Stimulated activated CD4-positive, alpha-beta T cell treated with anti-CD3 and anti-CD28 coated beads, Interleukin-15, amount 100 ng/mL, for 1 hour (primary cell): ENCODE measurements around the gene QKI.
"Not testable (repeated sequence)": the region's sequence is repeated elsewhere in the genome, so short reads cannot be mapped to it uniquely, and the experiment has no call there.

Experiments
- DNase-seq, 2 donors: peaks; one replicate each; pipeline ENCODE4 v3.0.0-alpha.2; 2020; ENCODE audit warnings: low read depth in 1 of 2, low spot score in 1 of 2

Gene QKI

DNA sequence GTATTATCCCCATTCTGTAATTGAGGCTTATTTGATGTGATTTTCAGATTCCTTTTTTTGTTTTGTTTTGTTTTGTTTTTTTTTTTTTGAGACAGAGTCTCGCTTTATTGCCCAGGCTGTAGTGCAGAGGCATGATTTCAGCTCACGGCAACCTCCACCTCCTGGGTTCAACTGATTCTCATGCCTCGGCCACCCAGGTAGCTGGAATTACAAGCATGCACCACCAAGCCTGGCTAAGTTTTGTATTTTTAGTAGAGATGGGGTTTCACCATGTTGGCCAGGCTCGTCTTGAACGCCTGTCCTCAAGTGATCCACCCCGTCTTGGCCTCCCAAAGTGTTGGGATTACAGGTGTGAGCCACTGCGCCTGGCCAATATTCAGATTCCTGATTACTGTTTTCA is 62.4 kb downstream of the QKI start:
- not testable (repeated sequence) for DNase-seq

DNA sequence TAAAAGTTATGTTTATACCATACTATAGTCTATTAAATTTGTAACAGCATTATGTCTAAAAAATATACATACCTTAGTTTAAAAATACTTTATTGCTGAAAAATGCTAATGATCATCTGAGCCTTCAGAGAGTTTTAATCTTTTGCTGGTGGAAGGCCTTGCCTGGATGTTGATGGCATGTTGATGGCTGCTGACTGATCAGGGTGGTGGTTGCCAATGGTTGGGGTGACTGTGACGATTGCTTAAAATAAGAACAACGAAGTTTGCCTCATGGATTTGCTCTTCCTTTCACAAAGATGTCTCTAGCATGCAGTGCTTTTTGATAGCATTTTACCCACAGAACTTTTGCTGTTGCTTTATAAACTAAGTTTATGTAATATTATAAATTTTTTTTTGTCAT is 68.6 kb downstream of the QKI start:
- DNase-seq, result no peak

DNA sequence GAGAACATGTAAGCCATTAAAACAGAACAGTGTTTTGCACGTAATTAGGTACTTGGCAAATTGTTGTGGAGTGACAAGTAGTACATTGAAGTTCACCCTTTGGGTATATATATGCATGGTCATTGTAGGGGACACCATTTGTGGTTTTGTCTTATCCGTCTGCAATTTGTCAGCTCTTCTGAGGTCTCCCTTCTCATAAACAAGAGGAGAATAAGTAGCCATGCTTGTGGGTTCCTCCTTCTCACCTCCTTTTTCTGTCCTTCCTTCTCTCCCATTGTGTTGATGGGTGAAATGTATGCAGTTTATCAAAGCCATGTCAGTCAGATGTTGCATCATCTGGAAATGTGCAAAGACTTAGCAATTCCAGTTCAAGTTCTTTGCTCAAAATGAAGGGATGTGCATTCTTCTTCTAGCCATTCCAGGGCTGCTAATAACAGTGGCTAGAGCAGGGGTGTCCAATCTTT is 70.9 kb downstream of the QKI start:
- DNase-seq, result no peak

DNA sequence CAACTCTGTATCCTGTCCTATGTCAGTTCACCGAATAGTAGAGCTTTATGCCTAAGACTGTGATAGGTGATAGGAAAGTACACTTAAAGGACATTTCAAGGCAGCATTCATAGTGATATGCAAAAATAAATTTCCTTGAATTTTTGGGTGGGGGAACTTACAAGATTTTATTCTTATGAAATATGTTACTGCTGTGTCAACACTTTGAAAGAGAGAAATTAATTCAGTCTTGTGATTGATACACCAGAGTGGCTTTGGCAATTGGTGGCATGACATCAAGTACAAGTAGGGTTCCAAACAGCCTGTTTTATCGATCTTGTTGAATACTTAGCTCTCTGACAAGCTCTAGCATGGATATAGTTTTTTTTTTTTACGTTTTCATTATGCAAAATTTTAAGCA is 72.3 kb downstream of the QKI start:
- DNase-seq, result no peak

DNA sequence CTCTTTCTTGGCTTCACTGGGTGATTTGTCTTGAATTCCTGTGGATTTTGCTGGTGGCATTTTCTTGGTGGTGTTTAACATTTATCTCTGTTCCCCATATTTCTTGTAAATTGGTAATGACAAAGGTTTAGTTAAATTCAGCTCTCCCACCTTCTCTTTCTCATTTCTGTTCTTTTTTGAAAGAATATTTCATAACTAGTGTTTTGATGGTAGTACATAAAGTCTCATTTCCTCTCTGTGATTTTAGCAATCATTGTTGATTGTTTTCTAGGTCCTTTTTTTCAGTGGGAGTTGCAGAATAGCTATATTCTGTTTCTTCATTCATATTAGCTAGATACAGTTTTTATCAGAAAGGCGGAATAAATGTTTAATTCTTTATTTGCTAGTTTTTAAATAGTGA is 73.1 kb downstream of the QKI start:
- DNase-seq, result no peak

DNA sequence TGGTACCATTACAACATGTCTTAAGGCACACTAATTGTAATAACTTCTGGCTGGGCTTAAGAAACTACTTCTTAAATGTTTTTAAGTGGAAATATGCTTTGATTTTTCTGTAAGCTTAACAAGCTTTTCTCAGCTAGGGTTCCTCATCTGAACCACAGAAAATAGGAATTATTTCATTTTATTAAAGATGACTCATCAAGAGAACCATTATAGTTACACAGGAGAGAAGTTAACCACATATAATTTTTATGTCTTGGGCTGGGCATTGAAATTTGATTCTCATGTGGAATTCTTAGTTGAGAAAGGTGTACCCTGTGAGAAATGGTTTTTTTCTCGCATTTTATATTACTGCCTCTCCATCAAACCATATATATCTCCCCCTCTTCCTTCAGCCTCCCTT is 75.1 kb downstream of the QKI start:
- no peak for DNase-seq

DNA sequence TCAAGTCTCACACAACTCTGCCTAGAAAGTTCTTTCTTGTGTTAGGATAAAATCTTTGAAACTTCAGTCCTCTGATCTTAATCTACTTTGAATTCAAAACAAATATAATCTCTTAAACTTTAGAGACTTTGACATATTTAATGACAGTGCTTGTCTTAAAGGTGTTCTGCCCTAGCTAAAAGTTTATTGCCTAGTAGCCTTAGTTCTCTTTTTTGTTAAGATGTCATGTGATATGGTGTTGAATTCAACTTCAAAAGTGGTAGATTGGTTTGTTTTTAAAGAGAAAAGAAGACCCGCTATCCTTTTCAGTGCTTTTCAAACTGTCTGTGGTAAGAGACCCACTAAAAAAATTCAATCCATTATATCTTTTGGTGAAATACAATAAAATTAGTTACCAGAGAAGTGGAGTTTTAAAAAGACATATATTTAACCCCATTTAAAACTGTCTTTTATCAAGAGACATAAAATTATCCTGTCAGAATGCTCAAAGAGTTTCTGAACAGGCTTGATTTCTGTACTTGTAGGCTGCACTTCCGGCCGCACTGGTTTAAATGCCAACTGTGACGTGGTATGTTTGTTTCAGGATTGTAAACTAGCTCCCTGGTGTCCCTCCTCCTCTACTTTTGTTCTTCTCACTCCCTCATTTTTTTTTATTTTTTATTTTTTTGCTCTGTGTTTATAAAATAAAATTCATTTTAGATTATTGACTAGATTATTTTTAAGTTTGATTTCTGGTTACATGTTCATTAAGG is 76.5 kb downstream of the QKI start:
- DNase-seq, result no peak

DNA sequence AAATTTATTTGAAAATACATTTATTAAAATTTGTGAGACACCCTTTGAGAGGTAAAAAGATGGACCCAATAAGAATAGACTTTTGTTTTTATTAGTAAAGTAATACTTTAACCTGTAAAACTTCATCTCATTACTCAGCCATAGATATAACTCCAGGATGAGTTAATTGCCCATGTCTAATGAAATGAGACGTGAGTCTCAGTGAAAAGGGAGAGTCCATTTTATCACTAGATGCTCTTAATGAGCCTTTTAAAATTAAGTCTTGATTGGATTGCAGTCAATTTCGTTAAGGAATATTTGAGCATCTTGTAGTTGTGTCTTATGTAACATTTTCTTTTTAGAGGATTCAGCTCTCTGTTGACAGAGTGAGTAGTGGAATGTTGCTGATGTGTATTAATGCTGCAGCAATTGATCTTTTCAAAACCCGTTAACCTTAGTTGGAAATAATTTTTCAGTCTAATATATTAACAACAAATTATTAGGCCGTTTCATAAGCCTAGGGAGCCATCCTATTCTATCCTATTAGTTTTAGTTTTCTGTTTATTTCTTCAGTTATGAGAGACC is 77.3 kb downstream of the QKI start:
- no peak for DNase-seq

DNA sequence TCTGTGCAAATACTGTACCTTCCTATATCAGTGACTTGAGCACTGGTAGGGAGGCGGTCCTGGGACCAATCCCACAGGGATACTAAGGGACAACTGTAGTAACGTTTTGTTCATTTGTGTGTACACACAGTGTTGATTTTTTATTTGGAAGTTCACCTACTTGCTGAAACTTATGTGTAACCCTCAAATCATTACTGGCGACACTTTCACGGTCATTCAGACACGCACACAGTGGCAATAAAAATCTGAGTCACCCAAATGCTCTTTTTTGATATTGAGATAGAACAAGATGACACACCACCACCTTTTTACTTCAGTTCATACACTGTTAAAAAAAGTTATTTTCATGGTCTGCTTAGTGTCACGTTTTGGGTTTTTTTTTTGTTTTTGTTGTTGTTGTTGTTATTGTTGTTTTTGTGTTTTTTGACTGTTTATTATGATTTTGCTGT is 79.8 kb downstream of the QKI start:
- DNase-seq, result no peak

DNA sequence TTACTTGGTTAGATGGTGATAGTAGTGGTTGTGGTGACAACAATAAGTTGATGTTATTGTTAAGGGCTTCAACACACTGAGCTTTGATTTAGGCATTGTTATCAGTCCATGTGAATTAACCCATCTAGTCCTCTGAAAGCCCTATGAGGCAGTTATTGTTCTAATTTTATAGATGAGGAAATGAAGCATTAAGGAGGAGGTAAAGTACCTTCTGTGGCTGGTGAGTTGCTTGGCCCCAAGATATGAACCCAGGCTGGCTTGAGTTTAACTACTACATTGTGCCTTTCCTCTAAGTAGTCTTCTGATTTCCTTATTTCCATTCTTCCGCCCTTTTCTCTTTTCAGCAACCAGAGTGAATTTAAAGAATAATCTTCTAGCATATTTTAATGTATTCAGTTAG is 81.7 kb downstream of the QKI start:
- no peak for DNase-seq

DNA sequence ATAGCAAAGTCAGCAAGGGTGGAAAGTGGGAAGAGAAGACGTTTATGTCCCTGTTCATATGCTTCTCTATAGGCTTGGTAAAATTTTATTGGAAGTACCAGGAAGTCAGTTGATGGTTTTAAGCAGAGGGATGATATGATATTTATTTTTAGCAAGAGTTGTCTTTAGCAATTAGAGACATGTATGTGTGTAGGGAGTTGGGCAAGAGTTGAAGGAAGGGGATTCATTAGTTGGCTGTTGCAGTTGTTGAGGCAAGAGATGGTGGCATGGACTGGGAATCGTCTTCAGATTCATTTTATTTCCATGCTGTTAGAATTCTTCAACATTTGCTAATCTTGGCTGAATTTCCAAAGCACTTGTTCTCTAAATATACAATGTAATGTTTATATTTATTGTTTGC is 85.6 kb downstream of the QKI start:
- no peak for DNase-seq

DNA sequence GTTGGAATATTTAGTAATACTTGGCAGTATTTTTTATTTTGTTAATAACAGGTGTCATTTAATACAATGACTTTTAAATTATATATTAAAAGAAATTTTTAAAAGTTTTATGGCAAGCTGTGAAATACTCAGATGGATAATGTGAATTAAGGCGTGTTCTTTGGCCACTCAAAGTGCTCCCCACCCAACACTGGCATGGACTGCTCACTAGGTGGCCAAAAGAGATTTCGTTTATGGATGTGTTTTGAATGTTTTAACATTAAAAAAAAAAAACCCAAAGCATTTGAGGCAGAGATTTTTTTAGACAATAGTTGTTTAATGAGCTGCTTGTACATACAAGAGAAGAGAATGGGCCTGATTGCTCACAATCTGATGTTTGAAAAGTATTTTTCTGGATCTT is 86.5 kb downstream of the QKI start:
- no peak for DNase-seq

DNA sequence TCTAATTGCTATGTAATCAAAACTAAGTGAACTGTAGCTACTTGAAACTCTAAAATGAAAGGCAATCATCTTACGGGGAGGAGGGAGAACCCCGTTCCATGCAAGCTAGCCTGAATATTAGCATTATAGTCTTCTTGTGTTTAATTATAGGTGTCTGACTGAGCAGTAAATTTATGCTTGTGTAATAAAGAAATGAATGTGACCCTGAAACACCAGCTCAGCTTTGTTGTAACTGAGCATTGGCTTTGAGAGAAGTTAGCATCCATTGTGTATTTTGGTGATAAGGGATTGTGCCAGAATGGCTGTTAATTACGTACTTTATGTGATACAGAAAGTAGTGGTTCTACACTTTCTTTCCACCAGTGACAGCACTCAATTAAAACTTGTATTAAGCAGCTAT is 86.9 kb downstream of the QKI start:
- DNase-seq, result no peak

DNA sequence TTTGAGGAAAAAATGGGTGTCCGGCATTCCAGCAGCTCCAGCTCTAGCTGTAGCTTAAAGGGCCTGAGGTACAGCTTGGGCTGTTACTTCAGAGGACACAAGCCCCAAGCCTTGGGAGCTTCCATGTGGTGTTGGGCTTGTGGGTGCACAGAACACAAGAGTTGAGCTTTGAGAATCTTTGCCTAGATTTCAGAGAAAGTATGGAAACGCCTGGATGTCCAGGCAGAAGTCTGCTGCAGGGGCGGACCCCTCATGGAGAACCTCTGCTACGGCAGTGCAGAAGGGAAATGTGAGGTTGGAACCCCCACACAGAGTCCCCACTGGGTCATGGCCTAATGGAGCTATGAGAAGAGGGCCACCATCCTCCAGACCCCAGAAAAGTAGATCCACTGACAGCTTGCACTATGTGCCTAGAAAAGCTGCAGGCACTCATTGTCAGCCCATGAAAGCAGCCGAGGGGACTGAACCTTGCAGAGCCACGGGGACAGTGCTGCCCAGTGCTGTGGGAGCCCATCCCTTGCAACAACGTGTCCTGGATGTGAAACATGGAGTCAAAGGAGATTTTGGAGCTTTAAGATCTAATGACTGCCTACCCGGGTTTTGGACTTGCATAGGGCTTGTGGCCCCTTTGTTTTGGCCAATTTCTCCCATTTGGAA is 90.6 kb downstream of the QKI start:
- DNase-seq, result no peak

DNA sequence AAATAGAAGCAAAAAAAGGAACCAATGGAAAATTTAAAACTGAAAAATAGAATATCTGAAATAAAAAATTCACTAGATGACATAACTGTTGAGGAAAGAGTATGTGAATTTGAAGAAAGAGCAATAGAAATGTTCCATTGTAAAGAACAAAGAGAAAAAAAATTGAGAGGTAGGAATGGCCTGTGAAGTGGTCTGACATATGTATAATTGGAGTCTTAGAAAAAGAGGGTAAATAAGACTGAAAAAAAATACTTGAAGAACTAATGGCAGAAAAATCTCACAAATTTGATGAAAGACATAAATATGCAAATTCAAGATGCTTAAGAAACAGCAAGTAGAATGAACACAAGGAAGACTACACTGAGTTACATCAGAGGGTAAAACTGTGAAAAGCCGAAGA is 93.4 kb downstream of the QKI start:
- no peak for DNase-seq

DNA sequence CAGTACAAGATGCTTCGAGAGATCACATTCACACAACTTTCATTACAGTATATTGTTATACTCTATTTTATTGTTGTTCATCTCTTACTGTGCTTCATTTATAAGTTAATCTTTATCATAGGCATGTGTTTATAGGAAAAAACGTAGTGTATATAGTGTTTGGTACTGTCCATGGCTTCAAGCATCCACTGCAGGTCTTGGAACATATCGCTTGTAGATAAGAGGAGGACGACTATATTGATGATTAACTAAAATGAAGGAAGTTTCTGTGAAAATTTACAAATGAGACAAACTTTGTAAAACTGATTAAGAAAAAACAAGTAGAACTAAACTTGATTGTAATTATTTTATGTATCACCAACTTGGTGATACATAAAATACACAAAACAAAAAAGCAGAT is 98.5 kb downstream of the QKI start:
- no peak for DNase-seq

DNA sequence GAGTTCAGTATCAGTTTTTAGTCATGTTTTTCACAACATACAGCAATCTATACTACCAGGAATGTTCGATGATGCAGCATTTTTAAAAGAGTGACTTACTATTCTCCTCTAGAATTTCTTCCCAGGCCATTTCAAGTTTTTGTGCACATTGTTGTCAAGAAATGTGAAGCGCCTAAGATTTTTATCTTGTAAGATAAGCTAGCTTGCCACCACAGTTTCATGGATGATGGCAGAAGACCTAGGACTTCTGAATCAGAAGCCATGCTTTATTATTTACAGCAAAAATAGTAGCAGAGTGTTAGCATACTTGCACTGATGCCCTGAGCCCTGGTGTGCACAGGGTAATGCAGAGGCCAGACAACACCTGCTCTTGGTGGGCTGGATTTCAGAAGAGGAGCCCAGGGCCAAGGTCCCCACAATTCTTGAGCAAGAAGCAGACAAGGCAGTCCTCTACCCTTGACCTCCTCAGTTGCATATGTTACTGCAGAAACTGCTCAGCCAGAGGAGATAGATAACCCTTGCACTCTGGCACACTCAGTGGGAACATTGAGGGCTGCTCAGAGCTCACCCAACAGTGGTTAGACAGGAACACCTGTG is 99.2 kb downstream of the QKI start:
- no peak for DNase-seq

DNA sequence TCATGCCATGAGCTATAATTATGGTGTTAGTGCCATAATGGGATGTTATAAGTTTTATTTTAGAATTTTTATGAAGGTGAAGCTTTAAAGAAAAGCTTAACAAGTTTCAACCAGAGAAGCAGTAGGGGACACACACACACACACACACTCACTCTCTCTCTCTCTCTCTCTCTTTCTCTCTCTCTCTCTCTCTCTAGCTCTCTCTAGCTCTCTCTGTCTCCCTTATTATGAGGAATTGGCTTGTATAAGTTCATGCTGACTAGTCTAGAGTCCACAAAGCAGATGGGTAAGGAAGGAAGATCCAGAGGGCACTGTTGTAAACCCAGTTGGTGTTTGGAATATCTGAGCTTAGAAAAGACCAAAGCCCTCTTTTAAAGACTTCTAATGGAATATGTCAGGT is 102.4 kb downstream of the QKI start:
- no peak for DNase-seq

DNA sequence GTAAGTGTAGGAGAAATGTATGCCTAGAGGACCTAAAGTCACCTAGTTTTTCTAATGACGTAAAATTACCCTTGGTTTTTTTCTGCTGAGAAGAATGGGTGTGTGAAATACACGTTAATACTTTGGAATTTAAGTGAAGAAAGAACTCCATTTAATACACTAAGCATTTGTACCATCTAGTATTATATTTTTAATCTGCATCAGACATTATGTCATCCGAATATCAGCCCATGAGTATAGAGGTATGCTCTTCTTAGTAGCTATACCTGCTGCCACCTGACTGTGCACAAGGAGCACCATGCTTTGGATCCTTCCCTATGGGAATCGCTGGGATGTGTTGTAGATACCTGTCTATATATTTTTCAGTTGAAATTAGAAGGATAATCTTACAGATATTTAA is 106.4 kb downstream of the QKI start:
- no peak for DNase-seq

DNA sequence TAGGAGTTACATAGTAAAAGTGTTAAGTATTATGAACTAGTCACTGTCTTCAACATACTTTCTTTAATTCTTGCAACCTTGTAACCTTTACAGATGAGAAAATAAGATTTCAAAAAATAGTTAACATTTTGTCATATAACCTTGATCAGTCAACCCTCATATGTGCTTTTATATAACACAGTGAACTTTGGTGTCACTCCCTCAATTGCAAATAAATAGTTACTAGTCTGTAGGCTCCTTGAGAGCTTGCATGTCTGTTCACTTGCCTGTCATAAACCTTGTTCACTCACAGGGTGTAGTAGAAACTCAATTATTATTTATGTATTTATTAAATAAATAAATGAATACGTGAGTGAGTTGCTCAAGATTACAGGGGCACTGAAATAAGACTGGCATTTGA is 107.5 kb downstream of the QKI start:
- no peak for DNase-seq

DNA sequence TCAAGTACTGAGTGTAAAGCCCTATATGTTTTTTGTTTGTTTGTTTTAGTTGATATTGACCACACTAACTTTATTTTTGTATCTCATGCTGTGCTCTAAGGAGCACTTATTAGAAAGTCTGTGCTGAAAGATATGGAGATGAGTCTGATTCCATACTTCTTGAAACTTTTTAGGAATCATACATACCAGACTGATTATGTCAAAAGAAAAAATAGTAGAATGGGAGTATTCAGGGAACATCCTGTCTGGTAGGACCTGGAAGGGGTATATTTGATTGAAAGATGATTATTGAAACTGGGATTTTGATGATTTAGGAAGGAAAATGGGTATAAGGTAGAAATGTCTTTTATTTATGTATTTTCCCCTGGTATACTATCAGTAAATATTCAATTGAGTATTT is 111.4 kb downstream of the QKI start:
- DNase-seq, result no peak

DNA sequence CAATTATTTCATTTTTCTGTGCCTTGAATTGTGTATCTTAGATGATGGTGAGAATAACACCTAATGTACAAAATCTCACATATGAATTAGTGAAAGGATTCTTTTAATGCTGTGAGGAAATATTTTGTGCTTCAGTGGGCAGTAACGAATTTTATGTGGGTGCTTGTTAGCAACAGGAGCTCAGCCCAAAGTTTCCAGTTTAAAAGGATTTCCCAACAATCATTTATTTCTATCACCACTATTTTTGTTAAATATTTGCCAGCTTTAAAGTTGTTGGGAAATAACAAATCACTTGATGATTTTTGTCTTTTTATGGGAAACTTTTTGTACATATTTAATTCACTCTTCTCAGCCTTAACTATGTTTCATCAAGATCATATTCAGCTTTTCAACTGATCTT is 111.8 kb downstream of the QKI start:
- no peak for DNase-seq
